ENCODE data around the gene DYNC1I1.

DNA sequence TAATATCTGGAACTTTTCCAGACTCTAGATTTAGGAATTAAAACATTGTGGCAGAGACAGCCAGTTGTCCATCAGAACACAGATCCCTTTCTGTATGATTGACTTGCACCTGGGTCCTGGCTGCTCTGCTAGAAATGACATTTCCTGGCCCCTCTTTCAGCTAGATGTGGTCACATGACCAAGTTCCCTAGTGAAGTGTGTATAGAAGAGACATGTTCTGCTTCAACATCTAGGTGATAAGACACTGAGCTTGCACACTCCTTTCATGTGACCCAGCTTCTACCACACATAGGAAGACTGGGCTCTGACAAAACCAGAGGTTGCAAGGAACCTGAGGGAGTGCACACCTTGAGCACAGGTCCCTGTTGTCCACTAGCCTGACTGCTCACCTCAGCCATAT, 22.8 kb upstream of the DYNC1I1 start:
- TF ChIP-seq, protein P1, sequence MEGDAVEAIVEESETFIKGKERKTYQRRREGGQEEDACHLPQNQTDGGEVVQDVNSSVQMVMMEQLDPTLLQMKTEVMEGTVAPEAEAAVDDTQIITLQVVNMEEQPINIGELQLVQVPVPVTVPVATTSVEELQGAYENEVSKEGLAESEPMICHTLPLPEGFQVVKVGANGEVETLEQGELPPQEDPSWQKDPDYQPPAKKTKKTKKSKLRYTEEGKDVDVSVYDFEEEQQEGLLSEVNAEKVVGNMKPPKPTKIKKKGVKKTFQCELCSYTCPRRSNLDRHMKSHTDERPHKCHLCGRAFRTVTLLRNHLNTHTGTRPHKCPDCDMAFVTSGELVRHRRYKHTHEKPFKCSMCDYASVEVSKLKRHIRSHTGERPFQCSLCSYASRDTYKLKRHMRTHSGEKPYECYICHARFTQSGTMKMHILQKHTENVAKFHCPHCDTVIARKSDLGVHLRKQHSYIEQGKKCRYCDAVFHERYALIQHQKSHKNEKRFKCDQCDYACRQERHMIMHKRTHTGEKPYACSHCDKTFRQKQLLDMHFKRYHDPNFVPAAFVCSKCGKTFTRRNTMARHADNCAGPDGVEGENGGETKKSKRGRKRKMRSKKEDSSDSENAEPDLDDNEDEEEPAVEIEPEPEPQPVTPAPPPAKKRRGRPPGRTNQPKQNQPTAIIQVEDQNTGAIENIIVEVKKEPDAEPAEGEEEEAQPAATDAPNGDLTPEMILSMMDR (conservative IDR thresholded peaks at IDR 0.05 in 1 of 2, IDR thresholded peaks at IDR 0.05 in 1 of 2; ENCODE audit: low read depth in 1 of 2, low read length in 2 of 2) = no peak
- no peak for TF ChIP-seq EZH2 (IDR thresholded peaks at IDR 0.05; ENCODE audit: low read length, missing control alignments)

Data from fibroblast of lung (primary cell).